Osteocyte (in vitro differentiated cells): ENCODE results near the gene TAMALIN. TPM values are rescaled to one million over a fixed set of nuclear protein-coding genes. Genes with fewer than 3 reads are reported as not detected.

ENCODE experiments used
- DNase-seq: peaks from one replicate; pipeline ENCODE4 v3.0.0; 2021; ENCODE audit warnings: mixed read lengths; ENCODE audit not compliant: unreplicated experiment; ENCODE audit errors: extremely low spot score
- H3K27ac Mint-ChIP-seq: one replicate; pipeline ENCODE4 v1.8.0; 2021; ENCODE audit warnings: mild to moderate bottlenecking, mixed read lengths; ENCODE audit not compliant: unreplicated experiment
- H3K27me3 Mint-ChIP-seq: one replicate; pipeline ENCODE4 v1.8.0; 2021; ENCODE audit warnings: mixed read lengths; ENCODE audit not compliant: unreplicated experiment
- H3K36me3 Mint-ChIP-seq: one replicate; pipeline ENCODE4 v1.8.0; 2021; ENCODE audit warnings: mixed read lengths; ENCODE audit not compliant: unreplicated experiment
- H3K4me1 Mint-ChIP-seq: one replicate; pipeline ENCODE4 v1.8.0; 2021; ENCODE audit warnings: mixed read lengths; ENCODE audit not compliant: unreplicated experiment
- H3K4me3 Mint-ChIP-seq: one replicate; pipeline ENCODE4 v1.8.0; 2021; ENCODE audit warnings: mild to moderate bottlenecking, moderate library complexity, mixed read lengths; ENCODE audit not compliant: unreplicated experiment
- H3K9me3 Mint-ChIP-seq: one replicate; pipeline ENCODE4 v1.8.0; 2021; ENCODE audit warnings: mixed read lengths; ENCODE audit not compliant: unreplicated experiment
- CTCF ChIP-seq: fragments of 200-600 bp; sonication (generic); IDR thresholded peaks from 2 replicates; pipeline ENCODE4 v1.5.0; 2021; ENCODE audit warnings: antibody characterized with exemption, mild to moderate bottlenecking, moderate library complexity
- total RNA-seq: library from RNA; stranded (reverse); gene quantifications from 2 replicates; pipeline ENCODE4 v1.2.1, GENCODE V29; 2021

Gene TAMALIN
- total RNA-seq, 1 donor from 2014 or later = 25.5 TPM

GRCh38 chr12:52022841-52023181 is 16.1 kb downstream of the TAMALIN start:
- H3K27ac Mint-ChIP-seq = no peak overlapping the region
- peak overlapping the region; percentile 54 for H3K4me3 Mint-ChIP-seq
- H3K9me3 Mint-ChIP-seq = no peaks in the 10 kb centered on the region
- no peaks in the 10 kb centered on the region for H3K36me3 Mint-ChIP-seq
- H3K27me3 Mint-ChIP-seq = no peaks in the 10 kb centered on the region
- peaks cover 34% of the 10 kb centered on the region for H3K4me1 Mint-ChIP-seq
- no peak for TF ChIP-seq CTCF
- DNase-seq = no peak

GRCh38 chr12:52023182-52023975 is 16.6 kb downstream of the TAMALIN start:
- H3K4me1 Mint-ChIP-seq = peaks cover 34% of the 10 kb centered on the region
- no peaks in the 10 kb centered on the region for H3K36me3 Mint-ChIP-seq
- DNase-seq = peak; percentile 94
- peak overlapping the region; percentile 75 for H3K4me3 Mint-ChIP-seq
- no peaks in the 10 kb centered on the region for H3K27me3 Mint-ChIP-seq
- no peaks in the 10 kb centered on the region for H3K9me3 Mint-ChIP-seq
- no peak overlapping the region for H3K27ac Mint-ChIP-seq
- TF ChIP-seq CTCF = peak; percentile 95

GRCh38 chr12:52023976-52024688 is 17.4 kb downstream of the TAMALIN start:
- TF ChIP-seq CTCF = peak; percentile 36
- Mint-ChIP-seq H3K27ac (no peak overlapping the region), H3K36me3 (no peaks in the 10 kb centered on the region), H3K4me3 (peak overlapping the region; percentile 75), H3K27me3 (no peaks in the 10 kb centered on the region), H3K9me3 (no peaks in the 10 kb centered on the region), H3K4me1 (peaks cover 34% of the 10 kb centered on the region)
- no peak for DNase-seq

GRCh38 chr12:52024845-52025230 is 18.1 kb downstream of the TAMALIN start:
- Mint-ChIP-seq H3K4me1 (peaks cover 38% of the 10 kb centered on the region), H3K9me3 (no peaks in the 10 kb centered on the region), H3K4me3 (no peak overlapping the region), H3K36me3 (no peaks in the 10 kb centered on the region), H3K27ac (no peak overlapping the region), H3K27me3 (no peaks in the 10 kb centered on the region)
- no peak for DNase-seq
- no peak for TF ChIP-seq CTCF

- H3K27ac Mint-ChIP-seq = peak overlapping the region; percentile 45
These were observed 19.5 kb downstream of the TAMALIN start for GRCh38 chr12:52026263-52026662.

More at GRCh38 chr12:52026263-52026662, 19.5 kb downstream of the TAMALIN start:
- no peaks in the 10 kb centered on the region for H3K27me3 Mint-ChIP-seq
- no peaks in the 10 kb centered on the region for H3K36me3 Mint-ChIP-seq
- no peak overlapping the region for H3K4me3 Mint-ChIP-seq
- no peak for TF ChIP-seq CTCF
- DNase-seq = no peak
- H3K9me3 Mint-ChIP-seq = no peaks in the 10 kb centered on the region
- H3K4me1 Mint-ChIP-seq = peaks cover 30% of the 10 kb centered on the region
